Neural progenitor cell (in vitro differentiated cells): Measurements from ENCODE around the gene SESN2.

Experiments used
- EZH2 ChIP-seq: fragments of 200-600 bp; sonication (generic); IDR thresholded peaks from 2 replicates; pipeline ENCODE4 v1.6.1; 2017; ENCODE audit warnings: antibody characterized with exemption, mild to moderate bottlenecking, moderate library complexity
- TF ChIP-seq, protein P1 (sequence below): fragments of 200-600 bp; sonication (generic); IDR thresholded peaks from 2 replicates; pipeline ENCODE4 v1.5.1; 2017; ENCODE audit warnings: antibody characterized with exemption, mild to moderate bottlenecking

DNA sequence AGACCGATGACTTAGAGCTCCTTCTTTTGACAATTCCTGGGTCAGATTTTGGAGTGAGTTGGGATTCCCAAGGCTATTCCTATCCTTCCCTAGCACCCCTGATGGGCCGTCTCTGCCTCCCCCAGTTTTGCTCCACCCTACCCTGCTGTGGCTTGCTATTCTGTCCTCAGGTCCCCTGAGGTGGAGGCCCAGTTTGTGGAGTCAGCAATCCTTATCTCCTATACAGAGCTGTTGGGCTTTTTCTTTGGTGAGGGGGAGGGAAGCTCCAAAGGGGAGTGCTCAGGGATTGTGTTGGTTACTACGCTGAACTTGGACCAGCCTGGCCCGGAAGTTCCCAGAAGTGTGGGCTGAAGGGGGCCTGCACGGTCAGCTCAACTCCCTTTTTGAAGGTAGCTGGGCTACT, 7.6 kb downstream of the SESN2 start:
- TF ChIP-seq, protein P1, sequence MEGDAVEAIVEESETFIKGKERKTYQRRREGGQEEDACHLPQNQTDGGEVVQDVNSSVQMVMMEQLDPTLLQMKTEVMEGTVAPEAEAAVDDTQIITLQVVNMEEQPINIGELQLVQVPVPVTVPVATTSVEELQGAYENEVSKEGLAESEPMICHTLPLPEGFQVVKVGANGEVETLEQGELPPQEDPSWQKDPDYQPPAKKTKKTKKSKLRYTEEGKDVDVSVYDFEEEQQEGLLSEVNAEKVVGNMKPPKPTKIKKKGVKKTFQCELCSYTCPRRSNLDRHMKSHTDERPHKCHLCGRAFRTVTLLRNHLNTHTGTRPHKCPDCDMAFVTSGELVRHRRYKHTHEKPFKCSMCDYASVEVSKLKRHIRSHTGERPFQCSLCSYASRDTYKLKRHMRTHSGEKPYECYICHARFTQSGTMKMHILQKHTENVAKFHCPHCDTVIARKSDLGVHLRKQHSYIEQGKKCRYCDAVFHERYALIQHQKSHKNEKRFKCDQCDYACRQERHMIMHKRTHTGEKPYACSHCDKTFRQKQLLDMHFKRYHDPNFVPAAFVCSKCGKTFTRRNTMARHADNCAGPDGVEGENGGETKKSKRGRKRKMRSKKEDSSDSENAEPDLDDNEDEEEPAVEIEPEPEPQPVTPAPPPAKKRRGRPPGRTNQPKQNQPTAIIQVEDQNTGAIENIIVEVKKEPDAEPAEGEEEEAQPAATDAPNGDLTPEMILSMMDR, result no peak
- TF ChIP-seq EZH2, result no peak
